ENCODE results near the gene CAPN5.

The CAPN5 gene

DNA sequence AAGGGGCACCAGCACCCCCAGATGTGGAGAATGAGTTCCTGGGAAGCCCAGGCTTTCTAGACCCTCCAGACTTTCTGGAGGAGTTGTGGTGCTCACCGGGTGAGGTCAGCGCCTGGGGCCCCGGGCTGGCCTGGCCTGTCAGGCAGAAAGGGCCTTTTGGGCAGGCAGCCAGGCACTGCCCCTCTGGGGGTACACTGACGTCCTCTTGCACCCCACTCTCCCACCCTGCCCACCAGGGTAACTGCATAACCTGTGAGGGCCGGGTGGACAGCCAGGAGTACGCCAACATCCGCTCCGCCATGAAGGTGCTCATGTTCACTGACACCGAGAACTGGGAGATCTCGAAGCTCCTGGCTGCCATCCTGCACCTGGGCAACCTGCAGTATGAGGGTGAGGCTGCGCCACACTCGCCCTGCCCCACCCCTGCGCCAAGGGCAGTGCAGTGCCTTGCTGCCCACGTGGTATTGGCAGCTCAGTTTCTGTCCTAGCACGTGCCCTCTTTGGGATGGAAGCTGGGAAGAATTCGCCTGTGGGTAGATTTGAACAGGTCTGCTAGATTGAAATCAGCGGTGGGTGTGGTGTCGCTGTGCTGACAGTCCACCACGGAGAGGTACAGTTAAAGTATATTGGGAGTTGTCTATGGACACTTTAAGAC is 91.4 kb downstream of the CAPN5 start:
- no peak overlapping the region for H3K9ac ChIP-seq (ENCODE audit: low read depth, low read length, poor library complexity, severe bottlenecking)
- H2AFZ ChIP-seq (ENCODE audit: low read length) = no peak overlapping the region
- no peaks in the 10 kb centered on the region for H3K9me3 ChIP-seq (ENCODE audit: insufficient read depth, low read depth, low read length)
- H3K4me3 ChIP-seq (ENCODE audit: low read length, poor library complexity, severe bottlenecking) = no peak overlapping the region
- H3K27me3 ChIP-seq (ENCODE audit: insufficient read depth, low read length, poor library complexity, severe bottlenecking) = no peaks in the 10 kb centered on the region
- H3F3A ChIP-seq (ENCODE audit: low read depth) = no peaks in the 10 kb centered on the region
- peaks cover 31% of the 10 kb centered on the region for H3K4me1 ChIP-seq (ENCODE audit: insufficient read depth, low read length, poor library complexity, severe bottlenecking)
- no peak overlapping the region for H3K4me2 ChIP-seq (ENCODE audit: low read depth, low read length, poor library complexity, severe bottlenecking)
- TF ChIP-seq CTCF (conservative IDR thresholded peaks at IDR 0.05; ENCODE audit: low read length) (no peak), EZH2phosphoT487 (IDR thresholded peaks at IDR 0.05; ENCODE audit: borderline replicate concordance) (no peak)
- no peaks in the 10 kb centered on the region for H4K20me1 ChIP-seq (ENCODE audit: insufficient read depth, low read length, poor library complexity, severe bottlenecking)
- no peaks in the 10 kb centered on the region for H3K36me3 ChIP-seq (ENCODE audit: insufficient read depth, low read length)
- no peaks in the 10 kb centered on the region for H3K9me2 ChIP-seq (replicated peaks; ENCODE audit: low read depth, low read length)
- H3K79me2 ChIP-seq (ENCODE audit: insufficient read depth, low read length) = no peaks in the 10 kb centered on the region

GRCh38 chr11:77159219-77159936 is 92.6 kb downstream of the CAPN5 start:
- Histone ChIP-seq H3K4me3 (ENCODE audit: low read length, poor library complexity, severe bottlenecking) (no peak overlapping the region), H3K79me2 (ENCODE audit: insufficient read depth, low read length) (no peaks in the 10 kb centered on the region), H2AFZ (ENCODE audit: low read length) (no peak overlapping the region), H4K20me1 (ENCODE audit: insufficient read depth, low read length, poor library complexity, severe bottlenecking) (no peaks in the 10 kb centered on the region), H3K36me3 (ENCODE audit: insufficient read depth, low read length) (no peaks in the 10 kb centered on the region), H3K9me3 (ENCODE audit: insufficient read depth, low read depth, low read length) (no peaks in the 10 kb centered on the region), H3K9me2 (replicated peaks; ENCODE audit: low read depth, low read length) (no peaks in the 10 kb centered on the region), H3K4me2 (ENCODE audit: low read depth, low read length, poor library complexity, severe bottlenecking) (no peak overlapping the region), H3F3A (ENCODE audit: low read depth) (no peaks in the 10 kb centered on the region), H3K4me1 (ENCODE audit: insufficient read depth, low read length, poor library complexity, severe bottlenecking) (peaks cover 19% of the 10 kb centered on the region), H3K27me3 (ENCODE audit: insufficient read depth, low read length, poor library complexity, severe bottlenecking) (no peaks in the 10 kb centered on the region), H3K9ac (ENCODE audit: low read depth, low read length, poor library complexity, severe bottlenecking) (no peak overlapping the region)
- TF ChIP-seq CTCF (conservative IDR thresholded peaks at IDR 0.05; ENCODE audit: low read length) = no peak
- no peak for TF ChIP-seq EZH2phosphoT487 (IDR thresholded peaks at IDR 0.05; ENCODE audit: borderline replicate concordance)

DNA sequence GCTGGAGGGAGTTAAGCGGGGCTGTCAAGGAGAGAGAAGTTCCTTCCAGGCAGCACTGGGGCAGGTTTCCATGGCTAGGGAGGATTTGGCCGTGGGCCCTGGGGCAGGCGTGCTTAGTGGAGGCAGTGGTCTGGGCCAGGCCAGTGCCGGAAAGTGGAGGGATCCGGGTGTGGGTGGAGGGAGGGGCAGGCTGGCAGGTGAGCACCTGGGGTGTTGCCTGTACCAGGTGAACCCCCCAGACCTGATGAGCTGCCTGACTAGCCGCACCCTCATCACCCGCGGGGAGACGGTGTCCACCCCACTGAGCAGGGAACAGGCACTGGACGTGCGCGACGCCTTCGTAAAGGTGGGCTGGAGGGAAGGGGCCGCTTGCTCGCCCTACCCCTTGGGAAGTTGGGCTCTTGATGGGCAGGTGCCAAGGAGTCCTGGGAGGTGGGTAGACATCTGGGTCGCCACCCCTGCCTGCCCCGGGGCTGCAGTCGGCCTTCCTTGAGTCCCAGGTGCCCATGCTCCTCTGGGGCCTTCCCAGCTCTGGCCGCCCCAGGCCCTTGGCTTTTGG is 93.2 kb downstream of the CAPN5 start:
- H3K27me3 ChIP-seq (ENCODE audit: insufficient read depth, low read length, poor library complexity, severe bottlenecking) = no peaks in the 10 kb centered on the region
- H3K4me1 ChIP-seq (ENCODE audit: insufficient read depth, low read length, poor library complexity, severe bottlenecking) = peaks cover 13% of the 10 kb centered on the region
- no peaks in the 10 kb centered on the region for H3K9me3 ChIP-seq (ENCODE audit: insufficient read depth, low read depth, low read length)
- H3K9me2 ChIP-seq (replicated peaks; ENCODE audit: low read depth, low read length) = no peaks in the 10 kb centered on the region
- H4K20me1 ChIP-seq (ENCODE audit: insufficient read depth, low read length, poor library complexity, severe bottlenecking) = no peaks in the 10 kb centered on the region
- no peak overlapping the region for H2AFZ ChIP-seq (ENCODE audit: low read length)
- H3K79me2 ChIP-seq (ENCODE audit: insufficient read depth, low read length) = no peaks in the 10 kb centered on the region
- no peak overlapping the region for H3K4me2 ChIP-seq (ENCODE audit: low read depth, low read length, poor library complexity, severe bottlenecking)
- H3F3A ChIP-seq (ENCODE audit: low read depth) = no peaks in the 10 kb centered on the region
- no peak overlapping the region for H3K9ac ChIP-seq (ENCODE audit: low read depth, low read length, poor library complexity, severe bottlenecking)
- no peak overlapping the region for H3K4me3 ChIP-seq (ENCODE audit: low read length, poor library complexity, severe bottlenecking)
- TF ChIP-seq EZH2phosphoT487 (IDR thresholded peaks at IDR 0.05; ENCODE audit: borderline replicate concordance) = no peak
- TF ChIP-seq CTCF (conservative IDR thresholded peaks at IDR 0.05; ENCODE audit: low read length) = no peak
- H3K36me3 ChIP-seq (ENCODE audit: insufficient read depth, low read length) = no peaks in the 10 kb centered on the region
